A673 (cell line): ENCODE measurements around the gene ACHE. TPM values are rescaled to one million over a fixed set of nuclear protein-coding genes. Genes with fewer than 3 reads are reported as not detected.

ENCODE experiments used
- BruUV-seq: library from RNA; stranded (reverse); fragments of 400-500 nt; replicated peaks from 2 replicates; lab custom pipeline; 2021; lab: Mats Ljungman, UMichigan
- CTCF ChIA-PET: fragments of 300-600 bp; sonication (Branson Sonifier 250); formaldehyde crosslinking; loops from one replicate; lab custom pipeline; 2022; ENCODE audit warnings: antibody characterized with exemption; lab: Charles Lee
- POLR2A ChIA-PET: fragments of 300-600 bp; sonication (Branson Sonifier 250); formaldehyde crosslinking; loops from one replicate; lab custom pipeline; 2022; ENCODE audit warnings: antibody characterized with exemption; ENCODE audit not compliant: low non-redundant PET; lab: Charles Lee
- DNase-seq: peaks from one replicate; pipeline ENCODE4 v3.0.0-alpha.2; 2015; ENCODE audit warnings: low spot score
- H3K27ac ChIP-seq: fragments of 200-600 bp; sonication (generic); 2 replicates; pipeline ENCODE4 v1.5.1; 2016; ENCODE audit warnings: mixed run types, low read depth, mild to moderate bottlenecking, mixed read lengths, antibody characterized with exemption, low read length; ENCODE audit not compliant: poor library complexity, severe bottlenecking
- H3K27me3 ChIP-seq: fragments of 200-600 bp; sonication (generic); replicated peaks from 2 replicates; pipeline ENCODE4 v1.6.1; 2017; ENCODE audit warnings: mixed run types, low read depth, mild to moderate bottlenecking, mixed read lengths, antibody characterized with exemption, low read length; ENCODE audit not compliant: insufficient read depth, poor library complexity
- H3K36me3 ChIP-seq: fragments of 200-600 bp; sonication (generic); 2 replicates; pipeline ENCODE4 v1.6.1; 2016; ENCODE audit warnings: mixed run types, mild to moderate bottlenecking, mixed read lengths, antibody characterized with exemption, low read length; ENCODE audit not compliant: insufficient read depth, poor library complexity, severe bottlenecking
- H3K4me1 ChIP-seq: fragments of 200-600 bp; sonication (generic); 2 replicates; pipeline ENCODE4 v1.6.1; 2017; ENCODE audit warnings: mixed run types, mild to moderate bottlenecking, mixed read lengths, antibody characterized with exemption, low read length; ENCODE audit not compliant: insufficient read depth, poor library complexity, severe bottlenecking
- H3K4me3 ChIP-seq: fragments of 200-600 bp; sonication (generic); 2 replicates; pipeline ENCODE4 v1.5.1; 2016; ENCODE audit warnings: low read depth, mixed run types, mild to moderate bottlenecking, mixed read lengths, low read length; ENCODE audit not compliant: poor library complexity, severe bottlenecking
- H3K9me3 ChIP-seq: fragments of 200-600 bp; sonication (generic); 2 replicates; pipeline ENCODE4 v1.6.1; 2016; ENCODE audit warnings: mixed run types, low read depth, mild to moderate bottlenecking, mixed read lengths, antibody characterized with exemption, low read length; ENCODE audit not compliant: poor library complexity, severe bottlenecking
- CTCF ChIP-seq: fragments of 300-800, 200-600 bp; sonication (generic); conservative IDR thresholded peaks from 2 replicates; pipeline ENCODE4 v1.5.1; 2017; ENCODE audit warnings: low read depth, mild to moderate bottlenecking, antibody characterized with exemption, low read length, moderate library complexity, mixed read lengths
- EZH2 ChIP-seq: fragments of 200-600 bp; sonication (generic); IDR thresholded peaks from 2 replicates; pipeline ENCODE4 v1.6.1; 2017; ENCODE audit warnings: borderline replicate concordance, low read depth, mild to moderate bottlenecking, mixed read lengths, antibody characterized with exemption, low read length; ENCODE audit not compliant: poor library complexity, severe bottlenecking
- intact Hi-C: fragments of 100-400 bp; cut with micrococcal nuclease; formaldehyde crosslinking; loops from one replicate; pipeline ENCODE4 v1.10.0; 2022; ENCODE audit not compliant: unreplicated experiment
- total RNA-seq: library from RNA; stranded (reverse); gene quantifications from 2 replicates; pipeline ENCODE4 v1.2.3, GENCODE V29; 2021

ACHE gene
- total RNA-seq, 1 experiment from 2014 or later = 0.52 TPM

DNA sequence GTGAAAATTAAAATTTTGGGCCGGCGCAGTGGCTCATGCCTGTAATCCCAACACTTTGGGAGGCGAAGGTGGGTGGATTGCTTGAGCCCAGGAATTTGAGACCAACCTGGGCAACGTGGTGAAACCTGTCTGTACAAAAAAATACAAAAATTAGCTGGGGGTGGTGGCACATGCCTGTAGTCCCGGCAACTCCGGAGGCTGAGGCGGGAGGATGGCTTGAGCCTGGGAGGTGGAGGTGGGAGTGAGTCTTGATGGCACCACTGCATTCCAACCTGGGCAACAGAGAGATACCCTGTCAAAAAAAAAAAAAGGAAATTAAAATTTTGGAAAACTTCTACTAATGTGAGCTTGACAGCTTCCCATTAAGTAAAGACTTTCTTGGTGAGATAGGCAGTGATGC, 17.7 kb downstream of the ACHE start:
- ChIA-PET POLR2A (no interaction called here), CTCF (no interaction called here)
- no peak for DNase-seq
- intact Hi-C loops = no loop called here
- Histone ChIP-seq H3K4me1 (peaks cover 20% of the 10 kb centered on the region), H3K36me3 (peaks cover 71% of the 10 kb centered on the region), H3K27me3 (no peaks in the 10 kb centered on the region), H3K27ac (peak overlapping the region; percentile 24), H3K4me3 (no peak overlapping the region), H3K9me3 (no peaks in the 10 kb centered on the region)
- TF ChIP-seq CTCF (no peak), EZH2 (no peak)
- no TSS peak for BruUV-seq

GRCh38 chr7:100875356-100875751, 20.3 kb downstream of the ACHE start:
- Histone ChIP-seq H3K4me1 (peaks cover 20% of the 10 kb centered on the region), H3K27me3 (no peaks in the 10 kb centered on the region), H3K4me3 (peak overlapping the region; percentile 99), H3K27ac (peak overlapping the region; percentile 98), H3K36me3 (peaks cover 69% of the 10 kb centered on the region), H3K9me3 (no peaks in the 10 kb centered on the region)
- BruUV-seq = no TSS peak
- CTCF ChIA-PET = interaction anchor here (0.8 to 1.4 kb wide), 4 partner anchors 14 to 317 kb away, joined by 3 to 10 read pairs (median 4); partner anchors contain the start of genes POP7, SLC12A9 and UFSP1
- DNase-seq = no peak
- POLR2A ChIA-PET = interaction anchor here (0.8 to 1.1 kb wide), 5 partner anchors 12 to 859 kb away, joined by 3 to 4 read pairs (median 4); partner anchors contain the start of genes MOSPD3 and SLC12A9
- intact Hi-C loops = no loop called here
- no peak for TF ChIP-seq CTCF
- no peak for TF ChIP-seq EZH2

DNA sequence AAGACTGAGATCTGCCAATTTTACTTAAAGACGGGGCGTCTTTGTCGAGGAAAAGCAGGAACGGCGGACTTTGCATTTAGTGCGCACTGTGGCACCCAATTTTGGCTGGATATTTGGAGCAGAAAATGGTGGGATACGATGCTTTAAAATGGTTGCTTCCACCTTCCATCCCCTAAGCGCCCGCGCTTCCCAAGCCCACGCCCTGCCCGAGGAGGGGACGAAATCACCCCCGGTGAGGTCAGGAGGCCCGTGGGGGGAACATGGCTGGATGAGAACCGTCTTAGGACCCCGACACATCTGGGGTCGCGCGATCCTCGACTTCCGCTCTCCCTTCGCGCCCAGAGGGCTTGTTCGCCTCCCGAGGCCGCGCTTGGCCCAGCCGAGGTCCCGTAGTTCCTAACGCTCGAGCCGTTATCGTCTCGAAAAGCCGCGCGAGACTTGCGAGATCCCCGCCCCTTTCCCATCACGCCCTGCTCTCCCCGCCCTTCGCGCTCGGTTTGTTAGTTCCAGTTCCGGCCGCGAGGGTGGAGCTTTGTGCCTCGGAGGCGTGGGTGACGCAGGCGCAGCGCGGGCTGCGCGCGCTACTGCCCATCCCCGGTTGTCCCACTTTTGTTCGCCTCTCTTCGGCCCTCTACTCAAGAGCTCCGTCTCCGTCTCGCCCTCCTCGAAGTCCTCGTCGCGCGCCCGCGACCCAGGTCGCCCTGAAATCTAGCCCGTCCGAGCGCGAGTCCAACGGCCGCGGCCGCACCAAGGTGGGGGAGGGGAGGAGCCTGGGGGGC, 20.9 kb downstream of the ACHE start, which contains the start of gene SRRT:
TSS of gene SRRT (plus strand) at position 527 of the 779 bp plus-strand sequence. CDS start 488 bp downstream, outside the sequence.
- Histone ChIP-seq H3K27me3 (no peaks in the 10 kb centered on the region), H3K4me3 (peak within 1 kb of the TSS; percentile 99), H3K9me3 (no peaks in the 10 kb centered on the region), H3K36me3 (peaks cover 74% of the 10 kb centered on the region), H3K4me1 (peaks cover 20% of the 10 kb centered on the region), H3K27ac (peak within 1 kb of the TSS; percentile 98)
- peak; percentile 100 for DNase-seq
- intact Hi-C loops = no loop called here
- CTCF ChIA-PET = interaction anchor here (0.5 to 1.4 kb wide), 5 partner anchors 15 to 318 kb away, joined by 3 to 10 read pairs (median 4); partner anchors contain the start of genes POP7, SLC12A9 and UFSP1
- no peak for TF ChIP-seq EZH2
- 0 out of 2 replicates have a peak, but pooled peaks have one; percentile 20 for TF ChIP-seq CTCF
- POLR2A ChIA-PET = interaction anchor here (0.5 to 1.1 kb wide), 7 partner anchors 13 to 860 kb away, joined by 3 to 6 read pairs (median 4); partner anchors contain the start of genes MOSPD3 and SLC12A9
- BruUV-seq = TSS peak; percentile 97
